SU-DHL-6 (cell line): ENCODE results near the gene ID3.

Experiments
- CTCF ChIP-seq: fragments of 200-600 bp; sonication (generic); IDR thresholded peaks from one replicate; pipeline ENCODE4 v1.5.1; 2017; ENCODE audit warnings: antibody characterized with exemption, mild to moderate bottlenecking, low read length, moderate library complexity; ENCODE audit not compliant: insufficient read depth, poor library complexity, severe bottlenecking
- EZH2phosphoT487 ChIP-seq: fragments of 200-600 bp; sonication (generic), shearing (Covaris generic); conservative IDR thresholded peaks from 2 replicates; pipeline ENCODE4 v1.6.1; 2018; ENCODE audit warnings: mild to moderate bottlenecking, antibody characterized with exemption, low read length, moderate library complexity, mixed read lengths

- TF ChIP-seq CTCF (no peak), EZH2phosphoT487 (no peak)
Measured at GRCh38 chr1:23575226-23575810, 16.0 kb upstream of the ID3 start.
